ENCODE measurements around the gene CPN1.
"Not testable (repeated sequence)": the region's sequence is repeated elsewhere in the genome, so short reads cannot be mapped to it uniquely, and the experiment has no call there.

The CPN1 gene

DNA sequence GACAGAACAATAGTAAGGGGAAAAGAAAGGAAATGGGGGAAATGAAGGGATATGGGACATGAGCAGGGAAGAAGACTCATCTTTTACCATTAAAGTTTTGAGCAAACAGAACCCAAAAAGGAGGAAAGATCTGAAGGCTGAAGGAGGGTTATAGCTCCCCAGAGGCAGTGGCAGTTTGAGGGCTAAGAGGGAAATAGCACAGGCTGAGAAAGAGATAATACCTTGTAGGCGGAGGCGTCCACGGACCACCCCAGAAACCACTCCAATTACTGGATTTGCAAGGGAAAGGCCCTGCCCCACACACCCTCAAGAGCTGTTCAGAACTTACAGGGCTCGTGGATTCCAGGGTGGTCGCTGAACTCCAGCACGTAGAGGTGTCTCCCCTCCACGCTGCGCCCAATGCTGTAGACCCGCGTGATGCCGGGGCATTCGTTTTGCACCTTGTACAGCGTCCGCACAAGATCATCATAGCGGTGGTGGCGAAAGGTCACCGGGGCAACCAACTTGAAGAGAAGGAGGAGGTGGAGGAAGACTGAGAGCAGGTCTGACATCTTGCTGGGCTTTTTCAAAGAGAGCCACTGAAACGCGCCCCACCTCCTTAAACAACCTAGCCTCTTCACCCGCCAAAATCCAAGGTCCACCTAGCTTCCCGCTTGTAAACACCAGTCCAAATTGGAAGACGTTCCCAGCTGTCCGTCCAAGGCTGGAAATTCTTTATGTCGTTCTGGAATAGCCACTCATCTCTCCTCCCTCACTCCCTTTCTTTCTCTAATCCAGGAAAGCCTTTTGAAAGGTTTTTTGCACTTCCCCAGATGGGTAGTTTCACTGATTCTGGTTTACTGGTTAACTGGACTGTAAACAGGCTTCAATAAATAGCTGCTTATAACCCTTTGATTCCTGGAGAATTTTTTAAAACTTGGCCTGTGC is at the start of gene CPN1:
Gene CPN1, minus strand, starts transcription at position 795 of the 927 bp plus-strand sequence. Its CDS starts 244 bp downstream, at position 551.
- DNase-seq (ENCODE audit: low read depth in 2 of 2) = no peak

DNA sequence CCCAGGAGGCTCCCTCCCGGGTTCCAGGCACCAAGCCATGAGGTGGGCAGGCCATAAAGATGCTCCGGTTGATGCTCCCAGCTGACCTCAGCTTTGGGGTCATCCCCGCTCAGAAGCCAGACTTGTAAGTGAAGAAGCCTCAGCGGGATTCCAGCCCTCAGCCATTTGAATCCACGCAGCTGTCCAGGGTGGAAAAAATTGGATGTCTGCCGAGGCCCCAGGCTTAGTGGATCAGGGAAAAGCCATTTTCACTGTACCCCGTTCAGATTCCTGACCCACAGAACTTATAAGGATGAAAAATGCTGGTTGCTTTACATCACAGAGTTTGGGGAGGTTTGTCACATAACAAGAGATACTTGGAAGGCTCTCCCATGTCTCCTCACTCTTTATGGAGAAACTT is 49.2 kb upstream of the CPN1 start:
- DNase-seq (ENCODE audit: low read depth in 2 of 2) = no peak

DNA sequence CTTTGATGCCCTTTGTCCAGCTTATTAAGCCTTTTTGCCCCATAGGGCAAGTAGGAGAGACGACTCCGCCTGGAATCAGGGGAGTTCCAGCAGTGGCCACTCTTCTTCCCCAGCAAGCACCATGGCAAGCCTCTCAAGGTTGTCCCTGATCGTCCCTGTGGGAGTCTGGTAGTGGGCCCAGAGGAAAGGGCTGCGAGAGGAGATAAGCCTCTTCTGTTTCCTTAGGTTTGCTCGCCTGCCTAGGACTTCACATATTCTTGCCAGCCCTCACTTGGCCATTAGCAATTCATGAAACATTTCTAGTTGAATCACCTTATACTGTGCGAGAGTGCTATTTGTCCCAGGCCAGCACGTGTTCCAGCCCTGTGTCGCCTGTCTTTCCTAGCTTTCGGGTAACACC is 47.8 kb upstream of the CPN1 start:
- DNase-seq (ENCODE audit: low read depth in 2 of 2) = no peak

DNA sequence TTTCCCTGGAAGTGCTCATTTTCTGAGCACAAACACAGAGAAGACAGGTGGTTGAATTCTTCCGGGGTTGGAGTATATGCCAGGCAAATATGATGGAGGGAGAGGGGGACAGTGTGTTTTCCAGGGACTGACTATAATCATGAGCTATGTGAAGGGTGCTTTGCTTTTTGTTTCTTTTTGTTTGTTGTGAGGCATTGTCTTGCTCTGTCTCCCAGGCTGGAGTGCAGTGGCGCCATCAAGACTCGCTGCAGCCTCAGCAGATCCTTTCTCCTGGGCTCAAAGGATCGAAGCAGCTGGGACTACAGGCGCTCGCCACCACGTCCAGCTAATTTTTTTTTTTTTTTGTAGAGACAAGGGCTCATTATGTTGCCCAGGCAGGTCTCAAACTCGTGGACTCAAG is 47.3 kb upstream of the CPN1 start:
- no peak for DNase-seq (ENCODE audit: low read depth in 2 of 2)

DNA sequence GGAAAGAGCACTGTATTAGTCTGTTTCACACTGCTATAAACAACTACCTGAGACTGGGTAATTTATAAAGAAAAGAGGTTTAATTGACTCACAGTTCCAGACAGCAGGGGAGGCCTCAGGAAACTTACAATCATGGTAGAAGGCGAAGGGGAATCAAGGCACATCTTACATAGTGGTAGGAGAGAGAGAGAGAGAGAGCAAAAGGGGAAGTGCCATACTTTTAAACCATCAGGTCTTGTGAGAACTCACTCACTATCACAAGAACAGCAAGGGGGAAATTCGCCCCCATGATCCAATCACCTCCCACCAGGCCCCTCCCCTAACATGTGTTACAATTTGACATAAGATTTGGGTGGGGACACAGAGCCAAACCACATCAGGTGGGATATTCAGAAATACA is 43.7 kb upstream of the CPN1 start:
- DNase-seq (ENCODE audit: low read depth in 2 of 2) = not testable (repeated sequence)

DNA sequence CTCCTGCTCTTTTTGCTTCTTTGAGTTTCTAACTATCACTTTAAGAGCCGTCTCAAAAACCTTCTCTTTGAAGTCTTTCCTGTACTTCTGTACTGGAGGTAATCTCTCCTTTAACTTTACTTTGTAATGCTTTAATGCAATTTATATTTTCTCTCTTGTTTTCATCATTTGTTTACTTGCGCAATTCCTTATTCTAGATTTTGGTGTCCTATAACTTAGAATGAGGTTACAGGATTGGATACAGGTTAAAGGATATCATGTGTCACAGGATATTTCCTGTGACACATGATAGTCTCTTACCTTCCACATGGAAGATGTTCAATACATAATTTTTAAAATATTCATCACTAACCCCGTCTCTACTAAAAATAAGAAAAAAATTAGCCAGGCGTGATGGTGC is 42.4 kb upstream of the CPN1 start:
- DNase-seq (ENCODE audit: low read depth in 2 of 2) = no peak

DNA sequence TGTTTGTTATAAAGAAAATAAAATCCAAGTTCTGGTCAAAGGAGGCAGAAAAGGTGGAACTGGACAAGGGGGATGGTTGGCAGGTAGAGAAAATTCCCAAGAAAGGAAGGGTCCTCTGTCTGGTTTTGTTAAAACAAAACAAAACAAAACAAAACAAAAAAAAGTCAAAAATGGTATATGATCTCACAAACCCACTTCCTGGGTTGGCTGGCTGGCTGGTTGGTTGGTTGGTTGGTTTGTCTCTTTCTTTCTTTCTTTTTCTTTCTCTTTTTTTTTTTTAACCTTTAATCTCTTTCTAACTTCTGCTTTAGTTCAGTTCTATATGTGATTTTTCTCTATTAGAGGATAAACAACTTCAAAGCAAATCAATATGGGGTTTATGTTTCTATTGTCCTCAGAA is 41.1 kb upstream of the CPN1 start:
- no peak for DNase-seq (ENCODE audit: low read depth in 2 of 2)

DNA sequence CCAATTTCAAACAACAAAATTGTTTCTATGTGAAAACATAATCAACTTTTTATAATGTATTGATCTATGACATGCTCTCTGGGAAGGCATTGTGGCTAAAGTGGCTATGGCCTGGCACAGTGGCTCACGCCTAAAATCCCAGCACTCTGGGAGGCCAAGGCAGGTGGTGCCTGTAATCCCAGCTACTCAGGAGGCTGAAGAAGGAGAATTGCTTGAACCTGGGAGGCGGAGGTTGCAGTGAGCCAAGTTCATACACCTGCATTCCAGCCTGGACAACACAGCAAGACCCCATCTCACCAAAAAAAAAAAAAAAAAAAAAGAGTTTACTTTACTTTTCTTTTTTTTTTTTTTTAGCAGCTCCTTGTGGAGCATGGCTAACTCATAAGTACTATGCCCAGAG is 38.9 kb upstream of the CPN1 start:
- no peak for DNase-seq (ENCODE audit: low read depth in 2 of 2)

DNA sequence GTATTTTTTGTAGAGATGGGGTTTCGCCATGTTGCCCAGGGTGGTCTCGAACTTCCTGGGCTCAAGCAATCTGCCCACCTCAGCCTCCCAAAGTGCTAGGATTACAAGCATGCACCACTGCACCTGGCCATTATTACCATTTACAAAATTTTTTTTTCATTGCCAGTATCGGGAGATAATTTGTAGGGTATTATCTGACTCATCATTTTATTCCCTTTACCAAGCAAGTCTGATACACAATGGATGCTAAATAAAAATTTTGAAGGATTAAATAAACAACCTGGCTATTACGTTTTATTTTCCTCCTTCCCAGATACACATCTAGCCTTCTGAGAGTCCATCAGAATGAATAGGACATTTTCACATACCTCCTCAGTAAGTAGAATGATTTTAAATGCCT is 38.1 kb upstream of the CPN1 start:
- no peak for DNase-seq (ENCODE audit: low read depth in 2 of 2)

DNA sequence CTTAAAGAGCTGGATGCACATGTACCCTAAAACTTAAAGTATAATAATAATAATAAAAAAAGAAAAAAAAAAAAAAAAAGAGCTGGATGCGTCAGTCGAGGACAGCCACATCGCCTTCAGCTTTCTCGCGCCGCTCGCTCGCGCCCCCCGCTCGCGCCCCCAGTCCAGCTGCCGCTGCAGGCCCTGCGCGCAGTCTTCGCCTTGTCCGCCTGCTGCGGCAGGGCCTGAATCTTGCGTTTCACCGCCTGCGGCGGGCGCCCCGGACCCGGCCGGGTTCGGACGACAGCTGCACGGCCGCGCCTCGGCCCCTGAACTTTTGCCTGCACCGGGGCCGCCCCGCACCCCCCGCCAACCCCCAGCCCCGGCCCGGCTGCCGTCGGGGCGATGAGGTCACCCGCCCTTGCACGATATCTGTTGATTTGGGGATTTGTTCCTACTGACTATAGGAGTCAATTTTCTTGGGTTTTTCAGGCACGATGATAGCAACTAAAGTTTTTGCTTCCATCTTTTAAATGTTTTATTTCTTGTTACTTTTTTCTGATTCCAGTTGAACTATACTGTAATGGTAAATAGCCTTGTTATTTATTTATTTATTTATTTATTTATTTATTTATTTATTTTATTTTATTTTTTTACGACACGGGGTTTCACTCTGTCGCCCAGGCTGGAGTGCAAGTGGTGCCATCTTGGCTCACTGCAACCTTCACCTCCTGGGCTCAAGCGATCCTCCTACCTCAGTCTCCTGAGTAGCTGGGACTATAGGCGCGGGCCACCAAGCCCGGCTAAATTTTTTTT is 33.5 kb upstream of the CPN1 start:
- DNase-seq (ENCODE audit: low read depth in 2 of 2) = no peak

DNA sequence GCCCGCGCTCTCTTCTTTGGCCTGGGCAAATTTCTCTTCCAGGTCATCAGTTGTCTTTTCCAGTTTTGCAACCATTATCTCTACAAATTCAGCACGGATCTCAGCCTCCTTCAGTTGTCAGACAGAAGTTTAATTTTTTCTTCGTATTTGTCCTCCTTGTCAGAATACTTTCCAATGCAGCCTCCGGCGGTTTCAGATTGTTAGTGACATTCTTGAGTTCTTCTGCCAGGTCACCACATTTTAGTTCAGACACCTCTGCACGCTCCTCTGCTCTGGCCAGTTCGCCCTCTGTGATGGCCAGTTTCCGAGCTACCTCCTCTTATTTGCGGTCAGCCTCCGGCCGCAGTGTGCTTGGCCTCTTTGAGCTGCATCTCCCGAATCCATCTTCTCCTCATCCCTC is 32.8 kb upstream of the CPN1 start:
- no peak for DNase-seq (ENCODE audit: low read depth in 2 of 2)

DNA sequence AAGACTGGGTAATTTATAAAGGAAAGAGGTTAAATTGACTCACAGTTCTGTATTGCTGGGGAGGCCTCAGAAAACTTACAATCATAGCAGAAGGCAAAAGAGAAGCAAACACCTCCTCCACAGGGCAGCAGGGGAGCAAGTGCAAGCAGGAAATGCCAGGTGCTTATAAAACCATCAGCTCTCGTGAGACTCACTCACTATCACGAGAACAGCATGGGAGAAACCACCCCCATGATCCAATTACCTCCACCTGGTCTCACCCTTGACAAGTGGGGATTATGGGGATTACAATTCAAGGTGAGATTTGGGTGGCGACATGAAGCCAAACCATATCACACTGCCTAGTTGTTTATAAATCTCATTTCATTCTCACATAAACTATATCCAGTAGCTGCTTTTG is 28.0 kb upstream of the CPN1 start:
- DNase-seq (ENCODE audit: low read depth in 2 of 2) = no peak

DNA sequence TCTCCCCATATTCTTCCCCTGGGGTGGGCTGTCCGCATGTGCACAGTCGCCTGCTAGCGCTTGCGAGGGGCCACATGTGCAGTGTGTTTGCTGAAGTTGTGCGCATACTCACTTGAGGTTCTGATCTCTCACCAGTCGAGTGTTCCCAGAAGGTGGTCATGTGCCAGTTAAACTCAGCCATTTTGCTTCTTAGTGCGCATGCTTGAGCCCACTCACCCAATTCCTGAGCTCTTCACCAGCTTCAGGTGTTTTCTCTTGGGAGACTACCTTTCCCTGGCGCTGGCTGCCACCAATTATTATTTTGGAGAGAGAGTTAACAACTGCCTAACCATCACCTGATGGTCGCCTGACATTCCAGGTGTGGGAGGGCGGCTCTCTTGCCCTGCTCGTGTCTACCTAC is 25.2 kb upstream of the CPN1 start:
- DNase-seq (ENCODE audit: low read depth in 2 of 2) = no peak

DNA sequence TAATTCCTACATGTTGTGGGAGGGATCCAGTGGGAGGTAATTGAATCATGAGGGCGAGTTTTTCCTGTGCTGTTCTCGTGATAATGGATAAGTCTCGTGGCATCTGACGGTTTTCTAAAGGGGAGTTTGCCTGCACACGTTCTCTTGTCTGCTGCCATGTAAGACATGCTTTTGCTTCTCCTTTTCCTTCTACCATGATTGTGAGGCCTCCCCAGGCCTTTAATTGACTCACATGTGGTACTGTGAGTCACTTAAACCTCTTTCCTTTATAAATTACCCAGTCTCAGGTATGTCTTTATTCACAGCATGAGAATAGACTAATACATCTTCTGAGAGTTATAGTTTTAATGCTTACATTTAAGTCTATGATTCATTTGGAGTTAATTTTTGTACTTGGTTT is 22.6 kb upstream of the CPN1 start:
- no peak for DNase-seq (ENCODE audit: low read depth in 2 of 2)

DNA sequence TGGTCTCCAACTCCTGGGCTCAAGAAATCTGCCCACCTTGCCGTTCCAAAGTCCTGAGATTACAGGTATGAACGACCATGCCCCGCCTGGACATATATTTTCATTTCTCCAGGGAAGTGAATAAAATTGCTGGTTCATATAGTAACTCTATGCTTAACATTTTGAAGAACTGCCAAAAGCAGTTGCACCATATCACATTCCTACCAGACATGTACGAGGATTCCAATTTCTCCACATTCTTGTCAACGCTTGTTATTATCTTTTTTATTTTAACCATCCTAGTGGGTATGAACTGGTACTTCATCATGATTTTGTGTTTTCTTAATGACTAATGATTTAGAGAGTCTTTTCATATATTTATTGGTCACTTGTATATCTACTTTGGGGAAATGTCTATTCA is 21.9 kb upstream of the CPN1 start:
- no peak for DNase-seq (ENCODE audit: low read depth in 2 of 2)

DNA sequence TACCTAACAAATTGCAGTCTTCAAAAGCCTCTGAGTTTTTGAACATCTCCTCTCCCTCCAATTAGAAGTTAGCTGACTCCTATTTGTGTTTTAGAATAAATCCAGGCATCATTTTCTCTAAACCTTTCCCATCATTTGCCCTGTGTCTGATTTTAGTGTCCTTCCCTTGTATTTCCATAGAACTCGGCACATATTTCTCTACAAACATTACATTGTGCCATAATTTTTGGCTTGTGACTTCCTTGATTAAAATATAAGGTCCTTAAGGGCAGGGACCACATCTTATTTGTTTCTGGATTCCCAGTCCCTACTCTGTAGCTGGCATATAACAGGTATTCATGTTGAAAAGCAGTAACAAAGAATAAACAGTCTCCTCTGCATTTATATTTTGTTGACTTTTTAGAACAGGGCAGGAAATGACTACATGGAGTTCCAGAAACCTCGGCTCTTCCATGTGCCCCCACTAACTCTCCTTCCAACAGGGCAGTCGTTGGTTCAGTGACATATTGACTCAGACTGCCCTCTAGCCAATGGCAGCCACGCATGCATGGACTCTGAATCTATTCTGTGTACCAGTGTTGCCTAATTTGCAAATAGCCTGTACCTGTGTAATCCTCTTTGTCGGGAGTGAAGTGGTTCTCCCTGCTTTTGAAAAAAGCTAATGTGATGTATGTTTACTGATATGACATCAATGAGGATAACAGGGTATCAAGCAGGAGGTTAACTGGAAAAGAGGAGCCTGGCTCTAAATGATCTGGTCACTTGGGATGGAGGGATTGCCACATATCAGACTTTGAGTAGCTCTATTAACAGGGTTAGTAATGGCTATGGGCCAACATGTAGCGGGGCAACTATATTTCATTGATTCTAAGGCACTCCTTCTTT is 19.8 kb upstream of the CPN1 start:
- DNase-seq (ENCODE audit: low read depth in 2 of 2) = no peak

DNA sequence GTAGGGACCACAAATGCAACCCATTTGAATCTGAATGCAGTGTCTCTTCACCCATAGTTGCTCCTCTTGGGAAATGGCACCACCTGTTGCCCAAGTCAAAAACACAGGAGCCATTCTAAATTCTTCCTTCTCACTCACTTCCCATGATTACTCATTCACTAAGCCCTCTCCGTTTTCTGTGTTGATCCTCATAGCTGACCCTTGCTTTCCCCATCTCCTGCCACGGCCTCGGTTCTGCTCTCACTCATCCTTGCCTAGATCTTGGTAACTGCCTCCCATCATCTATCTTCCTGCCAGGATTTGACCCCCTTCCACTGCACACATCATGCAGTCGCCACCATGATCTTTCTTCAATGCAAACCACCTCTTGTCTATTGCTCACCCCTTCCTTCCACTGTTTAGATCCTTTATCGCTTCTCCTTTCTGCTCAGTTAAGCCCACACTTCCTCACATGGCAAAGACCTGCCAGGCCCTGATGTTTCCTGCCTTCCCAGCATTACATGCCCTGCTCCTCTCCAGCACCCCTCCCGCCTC is 19.0 kb upstream of the CPN1 start:
- DNase-seq (ENCODE audit: low read depth in 2 of 2) = no peak

DNA sequence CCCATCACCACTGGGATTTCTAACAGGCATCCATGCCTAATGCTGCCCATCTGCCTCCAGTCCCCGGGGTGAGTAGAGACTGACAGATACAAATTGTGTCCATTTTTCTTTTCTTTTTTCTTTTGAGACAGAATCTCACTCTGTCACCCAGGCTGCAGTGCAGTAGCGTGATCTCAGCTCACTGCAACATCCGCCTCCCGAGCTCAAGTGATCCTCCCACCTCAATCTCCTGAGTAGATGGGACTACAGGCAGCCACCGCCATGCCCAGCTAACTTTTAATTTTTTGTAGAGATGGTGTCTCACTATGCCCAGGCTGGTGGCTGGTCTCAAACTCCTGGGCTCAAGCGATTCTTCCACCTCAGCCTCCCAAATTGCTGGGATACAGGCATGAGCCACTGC is 7.6 kb upstream of the CPN1 start:
- no peak for DNase-seq (ENCODE audit: low read depth in 2 of 2)

DNA sequence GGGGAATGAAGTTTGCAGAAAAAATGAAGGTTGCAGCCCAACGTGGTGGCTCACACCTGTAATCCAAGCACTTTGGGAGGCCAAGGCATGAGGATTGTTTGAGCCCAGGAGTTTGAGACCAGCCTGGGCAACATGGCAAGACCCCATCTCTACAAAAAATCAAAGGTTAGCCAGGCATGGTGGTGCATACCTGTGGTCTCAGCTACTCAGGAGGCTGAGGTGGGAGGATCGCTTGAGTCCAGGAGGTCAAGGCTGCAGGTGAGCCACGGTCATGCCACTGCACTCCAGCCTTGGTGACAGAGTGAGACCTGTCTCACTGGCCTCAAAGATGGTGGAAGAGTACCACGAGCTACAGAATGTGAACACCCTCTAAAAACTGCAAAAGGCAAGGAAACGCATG is 5.0 kb upstream of the CPN1 start:
- DNase-seq (ENCODE audit: low read depth in 2 of 2) = not testable (repeated sequence)

DNA sequence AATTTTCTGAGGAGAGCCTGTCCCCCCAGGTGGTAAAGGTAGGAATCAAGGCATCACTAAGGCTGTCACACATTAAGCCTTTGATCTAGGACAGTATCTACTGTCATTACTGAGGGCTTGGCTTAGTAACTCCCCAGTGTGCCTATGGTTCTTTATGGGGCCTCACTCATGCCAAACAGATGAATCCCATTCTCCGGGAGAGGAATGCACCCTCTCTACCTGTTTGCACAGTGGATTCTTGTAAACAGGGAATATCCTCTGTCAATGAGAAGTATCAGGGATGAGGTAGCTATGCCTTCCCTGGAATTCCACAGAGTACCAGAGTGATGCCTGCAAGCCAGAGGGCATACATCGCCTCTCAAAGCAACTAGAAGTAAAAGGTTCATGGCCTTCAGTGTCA is 3.9 kb upstream of the CPN1 start:
- no peak for DNase-seq (ENCODE audit: low read depth in 2 of 2)

DNA sequence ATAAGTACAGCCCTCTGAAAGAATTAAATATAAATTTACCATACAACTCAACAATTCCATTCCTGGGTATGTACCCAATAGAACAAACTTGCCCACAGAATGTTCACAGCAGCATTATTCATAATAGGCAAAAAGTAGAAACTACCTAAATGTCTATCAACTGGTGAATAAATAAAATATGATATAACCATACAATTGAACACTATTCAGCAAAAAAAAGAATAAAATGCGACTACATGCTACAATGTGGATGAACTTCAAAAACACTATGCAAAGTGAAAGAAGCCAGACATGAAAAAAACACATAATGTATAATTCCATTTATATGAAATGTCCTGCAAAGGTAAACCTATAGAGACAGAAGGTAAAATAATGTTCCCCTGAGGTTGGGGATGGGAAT is 2.0 kb upstream of the CPN1 start:
- DNase-seq (ENCODE audit: low read depth in 2 of 2) = no peak

DNA sequence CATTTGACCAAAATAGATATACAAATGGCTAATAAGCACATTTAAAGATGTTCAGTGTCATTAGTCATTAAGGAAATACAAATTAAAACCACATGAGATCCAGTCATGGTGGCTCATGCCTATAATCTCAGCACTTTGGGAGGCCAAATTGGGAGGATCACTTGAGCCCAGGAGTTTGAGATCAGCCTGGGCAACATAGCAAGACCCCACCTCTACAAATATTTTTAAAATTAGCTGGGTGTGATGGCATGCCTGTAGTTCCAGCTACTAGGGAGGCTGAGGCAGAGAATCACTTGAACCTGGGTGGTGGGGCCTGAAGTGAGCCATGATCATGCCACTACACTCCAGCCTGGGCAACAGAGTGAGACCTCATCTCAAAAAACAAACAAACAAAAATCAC is 607 bp upstream of the CPN1 start:
- DNase-seq (ENCODE audit: low read depth in 2 of 2) = not testable (repeated sequence)
